Activated T-cell treated with anti-CD3 and anti-CD28 coated beads, Interleukin-2, amount 50 U/mL, for 72 hours (primary cell): ENCODE results near the gene DMWD. TPM values are rescaled to one million over a fixed set of nuclear protein-coding genes. Genes with fewer than 3 reads are reported as not detected.

Experiments used
- total RNA-seq, 2 donors: library from RNA; stranded (reverse); gene quantifications; one replicate each; pipeline ENCODE4 v1.2.3, GENCODE V29; 2022

DMWD gene
- total RNA-seq, 2 donors from 2014 or later, result 36.7 to 54.1 TPM

Other genes with a start within 250 kb of the DMWD start
- gene OPA3, start 208.0 kb downstream of the DMWD start, total RNA-seq, result 10 to 100 TPM; 10.3 to 12.6 TPM
- under 1 TPM in 1 of 2 donors, not detected in 1; 0.07 TPM for gene GPR4, start 190.6 kb downstream of the DMWD start, total RNA-seq
- gene EML2, start 153.4 kb downstream of the DMWD start, total RNA-seq, result 100 to 1,000 TPM; 149 to 190 TPM
- gene GIPR, start 124.6 kb downstream of the DMWD start, total RNA-seq, result 10 to 100 TPM in 1 of 2 donors, 1 to 10 TPM in 1; 5.9 to 11.0 TPM
- gene SNRPD2, start 100.9 kb downstream of the DMWD start, total RNA-seq, result 100 to 1,000 TPM; 449 to 481 TPM
- 10 to 100 TPM; 20.8 to 29.8 TPM for gene QPCTL, start 100.2 kb downstream of the DMWD start, total RNA-seq
- gene FBXO46, start 61.9 kb downstream of the DMWD start, total RNA-seq, result 10 to 100 TPM; 38.4 to 46.5 TPM
- gene MEIOSIN, start 59.4 kb downstream of the DMWD start, total RNA-seq, result under 1 TPM; 0.09 to 0.19 TPM
- 1 to 10 TPM; 3.7 to 5.2 TPM for gene SIX5, start 23.6 kb downstream of the DMWD start, total RNA-seq
- gene DMPK, start 10.4 kb downstream of the DMWD start, total RNA-seq, result 10 to 100 TPM; 31.7 to 42.4 TPM
- under 1 TPM; 0.43 to 0.60 TPM for gene RSPH6A, start 22.5 kb upstream of the DMWD start, total RNA-seq
- gene SYMPK, start 70.3 kb upstream of the DMWD start, total RNA-seq, result 100 to 1,000 TPM in 1 of 2 donors, 10 to 100 TPM in 1; 95.5 to 112 TPM
- gene FOXA3, start 71.5 kb upstream of the DMWD start, total RNA-seq, result 1 to 10 TPM in 1 of 2 donors, under 1 TPM in 1; 0.88 to 1.6 TPM
- gene IRF2BP1, start 93.3 kb upstream of the DMWD start, total RNA-seq, result 10 to 100 TPM; 16.3 to 19.9 TPM
- 10 to 100 TPM in 1 of 2 donors, 1 to 10 TPM in 1; 9.2 to 10.9 TPM for gene MYPOP, start 109.8 kb upstream of the DMWD start, total RNA-seq
- not detected for gene NANOS2, start 121.9 kb upstream of the DMWD start, total RNA-seq
- gene NOVA2, start 181.0 kb upstream of the DMWD start, total RNA-seq, result under 1 TPM; 0.38 to 0.58 TPM
- gene CCDC61, start 202.6 kb upstream of the DMWD start, total RNA-seq, result 10 to 100 TPM; 21.8 to 22.0 TPM
- not detected for gene PGLYRP1, start 230.2 kb upstream of the DMWD start, total RNA-seq
- not detected for gene IGFL4, start 248.2 kb upstream of the DMWD start, total RNA-seq